ENCODE data around the gene TSPAN9. TPM values are rescaled to one million over a fixed set of nuclear protein-coding genes. Genes with fewer than 3 reads are reported as not detected.

TSPAN9 gene
- total RNA-seq, 1 donor from 2014 or later, result 5.0 TPM

- peak; percentile 27 for DNase-seq (ENCODE audit: low read depth)
- Histone ChIP-seq H3K27me3 (ENCODE audit: control insufficient read depth, insufficient read depth, low read length) (no peaks in the 10 kb centered on the region), H3K4me3 (ENCODE audit: low read depth, low read length) (no peak overlapping the region), H3K36me3 (ENCODE audit: control insufficient read depth, insufficient read depth, low read length) (no peaks in the 10 kb centered on the region)
- peak; percentile 85 for FAIRE-seq
- TF ChIP-seq CTCF (IDR thresholded peaks at IDR 0.05; ENCODE audit: insufficient read depth, low read length, severe bottlenecking), result no peak
Observed at GRCh38 chr12:3046441-3047200, 30.6 kb upstream of the TSPAN9 start.

- Histone ChIP-seq H3K36me3 (ENCODE audit: control insufficient read depth, insufficient read depth, low read length) (no peaks in the 10 kb centered on the region), H3K27me3 (ENCODE audit: control insufficient read depth, insufficient read depth, low read length) (no peaks in the 10 kb centered on the region), H3K4me3 (ENCODE audit: low read depth, low read length) (no peak overlapping the region)
- no peak for TF ChIP-seq CTCF (IDR thresholded peaks at IDR 0.05; ENCODE audit: insufficient read depth, low read length, severe bottlenecking)
- DNase-seq (ENCODE audit: low read depth), result no peak
- FAIRE-seq, result no peak
Observed at GRCh38 chr12:3047961-3048360, 29.2 kb upstream of the TSPAN9 start.

- no peaks in the 10 kb centered on the region for H3K36me3 ChIP-seq (ENCODE audit: control insufficient read depth, insufficient read depth, low read length)
- no peak for TF ChIP-seq CTCF (IDR thresholded peaks at IDR 0.05; ENCODE audit: insufficient read depth, low read length, severe bottlenecking)
- DNase-seq (ENCODE audit: low read depth) (no peak), FAIRE-seq (no peak)
- H3K27me3 ChIP-seq (ENCODE audit: control insufficient read depth, insufficient read depth, low read length), result no peaks in the 10 kb centered on the region
- H3K4me3 ChIP-seq (ENCODE audit: low read depth, low read length), result no peak overlapping the region
Observed at GRCh38 chr12:3048540-3048939, 28.6 kb upstream of the TSPAN9 start.

GRCh38 chr12:3049176-3049575, 28.0 kb upstream of the TSPAN9 start:
- no peak for TF ChIP-seq CTCF (IDR thresholded peaks at IDR 0.05; ENCODE audit: insufficient read depth, low read length, severe bottlenecking)
- H3K36me3 ChIP-seq (ENCODE audit: control insufficient read depth, insufficient read depth, low read length), result no peaks in the 10 kb centered on the region
- no peak overlapping the region for H3K4me3 ChIP-seq (ENCODE audit: low read depth, low read length)
- no peak for DNase-seq (ENCODE audit: low read depth)
- H3K27me3 ChIP-seq (ENCODE audit: control insufficient read depth, insufficient read depth, low read length), result no peaks in the 10 kb centered on the region
- FAIRE-seq, result no peak

- FAIRE-seq, result no peak
Observed at GRCh38 chr12:3049611-3050249, 27.4 kb upstream of the TSPAN9 start.

More at GRCh38 chr12:3049611-3050249, 27.4 kb upstream of the TSPAN9 start:
- no peak overlapping the region for H3K4me3 ChIP-seq (ENCODE audit: low read depth, low read length)
- H3K36me3 ChIP-seq (ENCODE audit: control insufficient read depth, insufficient read depth, low read length), result no peaks in the 10 kb centered on the region
- DNase-seq (ENCODE audit: low read depth), result no peak
- no peak for TF ChIP-seq CTCF (IDR thresholded peaks at IDR 0.05; ENCODE audit: insufficient read depth, low read length, severe bottlenecking)
- H3K27me3 ChIP-seq (ENCODE audit: control insufficient read depth, insufficient read depth, low read length), result no peaks in the 10 kb centered on the region
